Measurements from ENCODE around the gene KRT74. TPM values are rescaled to one million over a fixed set of nuclear protein-coding genes. Genes with fewer than 3 reads are reported as not detected.

Gene KRT74
- total and polyA plus RNA-seq, 4 experiments from 2014 or later, result not detected

- peaks cover 4% of the 10 kb centered on the region for H3K27me3 ChIP-seq (ENCODE audit: insufficient read depth, low read length)
- Mint-ChIP-seq H3K27ac (no peak overlapping the region), H3K9me3 (no peaks in the 10 kb centered on the region), H3K4me3 (no peak overlapping the region), H3K4me1 (no peaks in the 10 kb centered on the region), H3K27me3 (peaks cover 17 to 37% of the 10 kb centered on the region in 2 donors), H3K36me3 (no peaks in the 10 kb centered on the region)
- H3K36me3 ChIP-seq (ENCODE audit: insufficient read depth, low read length), result no peaks in the 10 kb centered on the region
- H3K9me3 ChIP-seq (ENCODE audit: control insufficient read depth in 1 of 2, low read length in 2 of 2), result no peaks in the 10 kb centered on the region
- ChIA-PET POLR2A (ENCODE audit: partially characterized antibody) (no interaction called here), CTCF (ENCODE audit: partially characterized antibody) (no interaction called here)
- H3K27ac ChIP-seq (ENCODE audit: low read depth, low read length), result no peak overlapping the region
- intact Hi-C loops (cut with micrococcal nuclease), result no loop called here
- H3K4me3 ChIP-seq (ENCODE audit: low read length in 2 of 2), result no peak overlapping the region
- H3K4me1 ChIP-seq (ENCODE audit: insufficient read depth, low read length), result no peaks in the 10 kb centered on the region
- DNase-seq, result no peak
These were observed 5.5 kb downstream of the KRT74 start for GRCh38 chr12:52568111-52568510.

GRCh38 chr12:52566847-52567291 is 6.8 kb downstream of the KRT74 start:
- intact Hi-C loops (cut with micrococcal nuclease), result no loop called here
- no peaks in the 10 kb centered on the region for H3K9me3 ChIP-seq (ENCODE audit: control insufficient read depth in 1 of 2, low read length in 2 of 2)
- Mint-ChIP-seq H3K4me1 (no peaks in the 10 kb centered on the region), H3K4me3 (no peak overlapping the region), H3K9me3 (no peaks in the 10 kb centered on the region), H3K27me3 (peaks cover 15 to 27% of the 10 kb centered on the region in 2 donors), H3K36me3 (no peaks in the 10 kb centered on the region), H3K27ac (peak overlapping the region in 1 of 7 donors; percentile 80)
- H3K4me3 ChIP-seq (ENCODE audit: low read length in 2 of 2), result no peak overlapping the region
- ChIA-PET CTCF (ENCODE audit: partially characterized antibody) (interaction anchor here (1.0 kb wide), 1 partner anchor 78 kb away, joined by 3 read pairs; no protein-coding TSS in a partner anchor), POLR2A (ENCODE audit: partially characterized antibody) (no interaction called here)
- H3K27ac ChIP-seq (ENCODE audit: low read depth, low read length), result no peak overlapping the region
- DNase-seq, result peak in 2 of 5 donors; percentile 17 to 48
- H3K36me3 ChIP-seq (ENCODE audit: insufficient read depth, low read length), result no peaks in the 10 kb centered on the region
- H3K27me3 ChIP-seq (ENCODE audit: insufficient read depth, low read length), result peaks cover 7% of the 10 kb centered on the region
- no peaks in the 10 kb centered on the region for H3K4me1 ChIP-seq (ENCODE audit: insufficient read depth, low read length)

- intact Hi-C loops (cut with micrococcal nuclease), result no loop called here
- Mint-ChIP-seq H3K4me3 (no peak overlapping the region), H3K9me3 (no peaks in the 10 kb centered on the region), H3K4me1 (no peaks in the 10 kb centered on the region), H3K27me3 (peaks cover 13 to 26% of the 10 kb centered on the region in 2 donors), H3K36me3 (no peaks in the 10 kb centered on the region), H3K27ac (no peak overlapping the region)
- Histone ChIP-seq H3K4me3 (ENCODE audit: low read length in 2 of 2) (no peak overlapping the region), H3K9me3 (ENCODE audit: control insufficient read depth in 1 of 2, low read length in 2 of 2) (no peaks in the 10 kb centered on the region), H3K27ac (ENCODE audit: low read depth, low read length) (no peak overlapping the region), H3K36me3 (ENCODE audit: insufficient read depth, low read length) (no peaks in the 10 kb centered on the region), H3K27me3 (ENCODE audit: insufficient read depth, low read length) (peaks cover 9% of the 10 kb centered on the region), H3K4me1 (ENCODE audit: insufficient read depth, low read length) (no peaks in the 10 kb centered on the region)
- DNase-seq, result no peak
- CTCF ChIA-PET (ENCODE audit: partially characterized antibody), result no interaction called here
- POLR2A ChIA-PET (ENCODE audit: partially characterized antibody), result no interaction called here
These were observed 9.1 kb downstream of the KRT74 start for GRCh38 chr12:52564582-52564981.

GRCh38 chr12:52561880-52562449 is 11.7 kb downstream of the KRT74 start:
- intact Hi-C loops (cut with micrococcal nuclease), result no loop called here
- ChIA-PET CTCF (ENCODE audit: partially characterized antibody) (interaction anchor here (0.8 kb wide), 1 partner anchor 24 kb away, joined by 3 read pairs; no protein-coding TSS in a partner anchor), POLR2A (ENCODE audit: partially characterized antibody) (no interaction called here)
- H3K9me3 Mint-ChIP-seq, result no peaks in the 10 kb centered on the region
- H3K4me1 Mint-ChIP-seq, result peaks cover 0 to 2% (median 0%) of the 10 kb centered on the region in 4 donors
- H3K27ac Mint-ChIP-seq, result no peak overlapping the region
- H3K36me3 ChIP-seq (ENCODE audit: insufficient read depth, low read length), result no peaks in the 10 kb centered on the region
- no peaks in the 10 kb centered on the region for H3K36me3 Mint-ChIP-seq
- H3K4me3 ChIP-seq (ENCODE audit: low read length in 2 of 2), result no peak overlapping the region
- peaks cover 14 to 19% of the 10 kb centered on the region in 2 donors for H3K27me3 Mint-ChIP-seq
- DNase-seq, result no peak
- H3K4me3 Mint-ChIP-seq, result no peak overlapping the region
- H3K27me3 ChIP-seq (ENCODE audit: insufficient read depth, low read length), result peaks cover 9% of the 10 kb centered on the region
- H3K9me3 ChIP-seq (ENCODE audit: control insufficient read depth in 1 of 2, low read length in 2 of 2), result no peaks in the 10 kb centered on the region
- no peaks in the 10 kb centered on the region for H3K4me1 ChIP-seq (ENCODE audit: insufficient read depth, low read length)
- no peak overlapping the region for H3K27ac ChIP-seq (ENCODE audit: low read depth, low read length)

GRCh38 chr12:52559979-52560378 is 13.7 kb downstream of the KRT74 start:
- Mint-ChIP-seq H3K27me3 (peaks cover 8 to 9% of the 10 kb centered on the region in 2 donors), H3K27ac (no peak overlapping the region), H3K4me1 (peaks cover 0 to 14% (median 8%) of the 10 kb centered on the region in 4 donors), H3K36me3 (no peaks in the 10 kb centered on the region), H3K4me3 (no peak overlapping the region), H3K9me3 (no peaks in the 10 kb centered on the region)
- no peak overlapping the region for H3K27ac ChIP-seq (ENCODE audit: low read depth, low read length)
- H3K27me3 ChIP-seq (ENCODE audit: insufficient read depth, low read length), result peaks cover 5% of the 10 kb centered on the region
- POLR2A ChIA-PET (ENCODE audit: partially characterized antibody), result no interaction called here
- CTCF ChIA-PET (ENCODE audit: partially characterized antibody), result interaction anchor here (1.9 kb wide), 1 partner anchor 320 kb away, joined by 5 read pairs; no protein-coding TSS in a partner anchor
- H3K36me3 ChIP-seq (ENCODE audit: insufficient read depth, low read length), result no peaks in the 10 kb centered on the region
- intact Hi-C loops (cut with micrococcal nuclease), result no loop called here
- no peaks in the 10 kb centered on the region for H3K4me1 ChIP-seq (ENCODE audit: insufficient read depth, low read length)
- no peak for DNase-seq
- no peaks in the 10 kb centered on the region for H3K9me3 ChIP-seq (ENCODE audit: control insufficient read depth in 1 of 2, low read length in 2 of 2)
- H3K4me3 ChIP-seq (ENCODE audit: low read length in 2 of 2), result no peak overlapping the region

- POLR2A ChIA-PET (ENCODE audit: partially characterized antibody), result no interaction called here
- Histone ChIP-seq H3K36me3 (ENCODE audit: insufficient read depth, low read length) (no peaks in the 10 kb centered on the region), H3K27ac (ENCODE audit: low read depth, low read length) (no peak overlapping the region), H3K4me3 (ENCODE audit: low read length in 2 of 2) (no peak overlapping the region), H3K4me1 (ENCODE audit: insufficient read depth, low read length) (no peaks in the 10 kb centered on the region), H3K27me3 (ENCODE audit: insufficient read depth, low read length) (peaks cover 5% of the 10 kb centered on the region), H3K9me3 (ENCODE audit: control insufficient read depth in 1 of 2, low read length in 2 of 2) (no peaks in the 10 kb centered on the region)
- Mint-ChIP-seq H3K9me3 (no peaks in the 10 kb centered on the region), H3K36me3 (no peaks in the 10 kb centered on the region), H3K27me3 (peaks cover 8 to 10% of the 10 kb centered on the region in 2 donors), H3K27ac (peak overlapping the region in 1 of 7 donors; percentile 69), H3K4me1 (peaks cover 0 to 14% (median 8%) of the 10 kb centered on the region in 4 donors), H3K4me3 (no peak overlapping the region)
- CTCF ChIA-PET (ENCODE audit: partially characterized antibody), result interaction anchor here (1.9 kb wide), 1 partner anchor 321 kb away, joined by 5 read pairs; no protein-coding TSS in a partner anchor
- no peak for DNase-seq
- intact Hi-C loops (cut with micrococcal nuclease), result no loop called here
These were observed 14.7 kb downstream of the KRT74 start for GRCh38 chr12:52558781-52559445.

- no peaks in the 10 kb centered on the region for H3K36me3 ChIP-seq (ENCODE audit: insufficient read depth, low read length)
- no peak for DNase-seq
- no peak overlapping the region for H3K27ac ChIP-seq (ENCODE audit: low read depth, low read length)
- no peaks in the 10 kb centered on the region for H3K9me3 ChIP-seq (ENCODE audit: control insufficient read depth in 1 of 2, low read length in 2 of 2)
- Mint-ChIP-seq H3K36me3 (no peaks in the 10 kb centered on the region), H3K4me3 (no peak overlapping the region), H3K27me3 (peaks cover 8% of the 10 kb centered on the region in 2 donors), H3K9me3 (no peaks in the 10 kb centered on the region), H3K27ac (peak overlapping the region in 1 of 7 donors; percentile 5), H3K4me1 (peaks cover 0 to 14% (median 8%) of the 10 kb centered on the region in 4 donors)
- H3K4me3 ChIP-seq (ENCODE audit: low read length in 2 of 2), result no peak overlapping the region
- CTCF ChIA-PET (ENCODE audit: partially characterized antibody), result no interaction called here
- no peaks in the 10 kb centered on the region for H3K4me1 ChIP-seq (ENCODE audit: insufficient read depth, low read length)
- POLR2A ChIA-PET (ENCODE audit: partially characterized antibody), result no interaction called here
- H3K27me3 ChIP-seq (ENCODE audit: insufficient read depth, low read length), result peaks cover 5% of the 10 kb centered on the region
- intact Hi-C loops (cut with micrococcal nuclease), result no loop called here
These were observed 16.2 kb downstream of the KRT74 start for GRCh38 chr12:52557476-52557875.

Measured in CD4-positive, alpha-beta memory T cell (primary cell).